ENCODE data around the gene CCL15. TPM values are rescaled to one million over a fixed set of nuclear protein-coding genes. Genes with fewer than 3 reads are reported as not detected.

CCL15 gene
- total and polyA plus RNA-seq, 2 of the 13 experiments (the other 11 are each of a cell fraction or from before 2014, with no cell fraction given), result 29.2 to 45.9 TPM

DNA sequence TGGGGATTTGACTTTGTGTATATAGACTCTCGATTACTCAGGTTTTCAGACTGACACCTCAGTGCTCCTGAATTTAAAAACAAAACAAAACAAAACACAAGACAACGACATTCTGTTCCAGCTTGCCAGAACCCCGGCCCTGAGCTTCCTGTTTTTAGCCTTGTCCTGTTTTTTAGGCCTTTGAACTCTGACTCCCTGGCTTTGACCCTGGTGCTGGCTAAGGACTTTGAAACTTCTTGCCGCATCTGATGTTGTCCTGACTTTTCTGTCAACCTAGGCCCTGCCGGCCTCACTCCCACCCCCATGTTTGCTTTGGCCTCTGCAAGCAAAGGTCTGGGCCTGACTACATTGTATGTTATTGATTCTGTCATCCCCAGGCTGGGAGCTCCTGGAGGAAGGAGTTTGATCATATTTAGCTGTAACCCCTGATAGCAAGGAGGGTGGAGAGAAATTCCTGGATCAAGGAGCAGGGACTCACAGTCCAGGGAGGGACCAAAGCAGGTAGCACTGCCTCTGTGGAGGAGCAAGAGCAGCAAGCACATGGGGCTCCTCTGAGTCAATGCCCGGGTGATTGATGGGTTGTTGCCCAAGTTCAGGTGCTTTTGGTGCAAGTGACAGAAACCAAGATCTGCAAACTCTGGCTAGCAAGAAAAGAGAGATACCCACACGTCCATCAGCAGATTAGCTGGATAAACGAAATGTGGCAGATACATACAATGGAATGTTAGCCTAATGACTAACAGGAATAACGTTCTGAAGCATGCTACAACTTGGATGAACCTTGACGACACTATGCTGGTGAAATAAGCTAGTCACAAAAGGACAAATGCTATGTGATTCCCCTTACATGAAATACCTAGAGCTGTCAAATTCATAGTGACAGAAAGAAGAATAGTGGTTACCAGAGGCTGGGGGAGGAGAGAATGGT, 27.8 kb downstream of the CCL15 start (continued):
- TF ChIP-seq, protein P1, sequence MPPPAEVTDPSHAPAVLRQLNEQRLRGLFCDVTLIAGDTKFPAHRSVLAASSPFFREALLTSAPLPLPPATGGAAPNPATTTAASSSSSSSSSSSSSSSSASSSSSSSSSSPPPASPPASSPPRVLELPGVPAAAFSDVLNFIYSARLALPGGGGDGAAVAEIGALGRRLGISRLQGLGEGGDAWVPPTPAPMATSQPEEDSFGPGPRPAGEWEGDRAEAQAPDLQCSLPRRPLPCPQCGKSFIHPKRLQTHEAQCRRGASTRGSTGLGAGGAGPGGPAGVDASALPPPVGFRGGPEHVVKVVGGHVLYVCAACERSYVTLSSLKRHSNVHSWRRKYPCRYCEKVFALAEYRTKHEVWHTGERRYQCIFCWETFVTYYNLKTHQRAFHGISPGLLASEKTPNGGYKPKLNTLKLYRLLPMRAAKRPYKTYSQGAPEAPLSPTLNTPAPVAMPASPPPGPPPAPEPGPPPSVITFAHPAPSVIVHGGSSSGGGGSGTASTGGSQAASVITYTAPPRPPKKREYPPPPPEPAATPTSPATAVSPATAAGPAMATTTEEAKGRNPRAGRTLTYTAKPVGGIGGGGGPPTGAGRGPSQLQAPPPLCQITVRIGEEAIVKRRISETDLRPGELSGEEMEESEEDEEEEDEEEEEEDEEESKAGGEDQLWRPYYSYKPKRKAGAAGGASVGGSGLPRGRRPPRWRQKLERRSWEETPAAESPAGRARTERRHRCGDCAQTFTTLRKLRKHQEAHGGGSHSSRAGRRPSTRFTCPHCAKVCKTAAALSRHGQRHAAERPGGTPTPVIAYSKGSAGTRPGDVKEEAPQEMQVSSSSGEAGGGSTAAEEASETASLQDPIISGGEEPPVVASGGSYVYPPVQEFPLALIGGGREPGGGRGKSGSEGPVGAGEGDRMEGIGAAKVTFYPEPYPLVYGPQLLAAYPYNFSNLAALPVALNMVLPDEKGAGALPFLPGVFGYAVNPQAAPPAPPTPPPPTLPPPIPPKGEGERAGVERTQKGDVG (CRISPR knock-in tag; IDR thresholded peaks at IDR 0.05; ENCODE audit: borderline replicate concordance), result peak; percentile 79; the same call in 1 of the 2 replicates
- TF ChIP-seq ZNF552 (CRISPR knock-in tag; IDR thresholded peaks at IDR 0.05; ENCODE audit: borderline replicate concordance), result 0 out of 2 replicates have a peak, but pooled peaks have one; percentile 67
- TF ChIP-seq, protein P2, sequence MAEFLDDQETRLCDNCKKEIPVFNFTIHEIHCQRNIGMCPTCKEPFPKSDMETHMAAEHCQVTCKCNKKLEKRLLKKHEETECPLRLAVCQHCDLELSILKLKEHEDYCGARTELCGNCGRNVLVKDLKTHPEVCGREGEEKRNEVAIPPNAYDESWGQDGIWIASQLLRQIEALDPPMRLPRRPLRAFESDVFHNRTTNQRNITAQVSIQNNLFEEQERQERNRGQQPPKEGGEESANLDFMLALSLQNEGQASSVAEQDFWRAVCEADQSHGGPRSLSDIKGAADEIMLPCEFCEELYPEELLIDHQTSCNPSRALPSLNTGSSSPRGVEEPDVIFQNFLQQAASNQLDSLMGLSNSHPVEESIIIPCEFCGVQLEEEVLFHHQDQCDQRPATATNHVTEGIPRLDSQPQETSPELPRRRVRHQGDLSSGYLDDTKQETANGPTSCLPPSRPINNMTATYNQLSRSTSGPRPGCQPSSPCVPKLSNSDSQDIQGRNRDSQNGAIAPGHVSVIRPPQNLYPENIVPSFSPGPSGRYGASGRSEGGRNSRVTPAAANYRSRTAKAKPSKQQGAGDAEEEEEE (CRISPR knock-in tag; IDR thresholded peaks at IDR 0.05; ENCODE audit: borderline replicate concordance), result no peak
- peak; percentile 83 for TF ChIP-seq ARNT2 (CRISPR knock-in tag; IDR thresholded peaks at IDR 0.05; ENCODE audit: low read depth)
- TF ChIP-seq, protein P3, sequence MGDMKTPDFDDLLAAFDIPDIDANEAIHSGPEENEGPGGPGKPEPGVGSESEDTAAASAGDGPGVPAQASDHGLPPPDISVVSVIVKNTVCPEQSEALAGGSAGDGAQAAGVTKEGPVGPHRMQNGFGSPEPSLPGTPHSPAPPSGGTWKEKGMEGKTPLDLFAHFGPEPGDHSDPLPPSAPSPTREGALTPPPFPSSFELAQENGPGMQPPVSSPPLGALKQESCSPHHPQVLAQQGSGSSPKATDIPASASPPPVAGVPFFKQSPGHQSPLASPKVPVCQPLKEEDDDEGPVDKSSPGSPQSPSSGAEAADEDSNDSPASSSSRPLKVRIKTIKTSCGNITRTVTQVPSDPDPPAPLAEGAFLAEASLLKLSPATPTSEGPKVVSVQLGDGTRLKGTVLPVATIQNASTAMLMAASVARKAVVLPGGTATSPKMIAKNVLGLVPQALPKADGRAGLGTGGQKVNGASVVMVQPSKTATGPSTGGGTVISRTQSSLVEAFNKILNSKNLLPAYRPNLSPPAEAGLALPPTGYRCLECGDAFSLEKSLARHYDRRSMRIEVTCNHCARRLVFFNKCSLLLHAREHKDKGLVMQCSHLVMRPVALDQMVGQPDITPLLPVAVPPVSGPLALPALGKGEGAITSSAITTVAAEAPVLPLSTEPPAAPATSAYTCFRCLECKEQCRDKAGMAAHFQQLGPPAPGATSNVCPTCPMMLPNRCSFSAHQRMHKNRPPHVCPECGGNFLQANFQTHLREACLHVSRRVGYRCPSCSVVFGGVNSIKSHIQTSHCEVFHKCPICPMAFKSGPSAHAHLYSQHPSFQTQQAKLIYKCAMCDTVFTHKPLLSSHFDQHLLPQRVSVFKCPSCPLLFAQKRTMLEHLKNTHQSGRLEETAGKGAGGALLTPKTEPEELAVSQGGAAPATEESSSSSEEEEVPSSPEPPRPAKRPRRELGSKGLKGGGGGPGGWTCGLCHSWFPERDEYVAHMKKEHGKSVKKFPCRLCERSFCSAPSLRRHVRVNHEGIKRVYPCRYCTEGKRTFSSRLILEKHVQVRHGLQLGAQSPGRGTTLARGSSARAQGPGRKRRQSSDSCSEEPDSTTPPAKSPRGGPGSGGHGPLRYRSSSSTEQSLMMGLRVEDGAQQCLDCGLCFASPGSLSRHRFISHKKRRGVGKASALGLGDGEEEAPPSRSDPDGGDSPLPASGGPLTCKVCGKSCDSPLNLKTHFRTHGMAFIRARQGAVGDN (CRISPR knock-in tag; IDR thresholded peaks at IDR 0.05), result peak; percentile 43; the same call in 1 of the 2 replicates
- TF ChIP-seq, protein P4, sequence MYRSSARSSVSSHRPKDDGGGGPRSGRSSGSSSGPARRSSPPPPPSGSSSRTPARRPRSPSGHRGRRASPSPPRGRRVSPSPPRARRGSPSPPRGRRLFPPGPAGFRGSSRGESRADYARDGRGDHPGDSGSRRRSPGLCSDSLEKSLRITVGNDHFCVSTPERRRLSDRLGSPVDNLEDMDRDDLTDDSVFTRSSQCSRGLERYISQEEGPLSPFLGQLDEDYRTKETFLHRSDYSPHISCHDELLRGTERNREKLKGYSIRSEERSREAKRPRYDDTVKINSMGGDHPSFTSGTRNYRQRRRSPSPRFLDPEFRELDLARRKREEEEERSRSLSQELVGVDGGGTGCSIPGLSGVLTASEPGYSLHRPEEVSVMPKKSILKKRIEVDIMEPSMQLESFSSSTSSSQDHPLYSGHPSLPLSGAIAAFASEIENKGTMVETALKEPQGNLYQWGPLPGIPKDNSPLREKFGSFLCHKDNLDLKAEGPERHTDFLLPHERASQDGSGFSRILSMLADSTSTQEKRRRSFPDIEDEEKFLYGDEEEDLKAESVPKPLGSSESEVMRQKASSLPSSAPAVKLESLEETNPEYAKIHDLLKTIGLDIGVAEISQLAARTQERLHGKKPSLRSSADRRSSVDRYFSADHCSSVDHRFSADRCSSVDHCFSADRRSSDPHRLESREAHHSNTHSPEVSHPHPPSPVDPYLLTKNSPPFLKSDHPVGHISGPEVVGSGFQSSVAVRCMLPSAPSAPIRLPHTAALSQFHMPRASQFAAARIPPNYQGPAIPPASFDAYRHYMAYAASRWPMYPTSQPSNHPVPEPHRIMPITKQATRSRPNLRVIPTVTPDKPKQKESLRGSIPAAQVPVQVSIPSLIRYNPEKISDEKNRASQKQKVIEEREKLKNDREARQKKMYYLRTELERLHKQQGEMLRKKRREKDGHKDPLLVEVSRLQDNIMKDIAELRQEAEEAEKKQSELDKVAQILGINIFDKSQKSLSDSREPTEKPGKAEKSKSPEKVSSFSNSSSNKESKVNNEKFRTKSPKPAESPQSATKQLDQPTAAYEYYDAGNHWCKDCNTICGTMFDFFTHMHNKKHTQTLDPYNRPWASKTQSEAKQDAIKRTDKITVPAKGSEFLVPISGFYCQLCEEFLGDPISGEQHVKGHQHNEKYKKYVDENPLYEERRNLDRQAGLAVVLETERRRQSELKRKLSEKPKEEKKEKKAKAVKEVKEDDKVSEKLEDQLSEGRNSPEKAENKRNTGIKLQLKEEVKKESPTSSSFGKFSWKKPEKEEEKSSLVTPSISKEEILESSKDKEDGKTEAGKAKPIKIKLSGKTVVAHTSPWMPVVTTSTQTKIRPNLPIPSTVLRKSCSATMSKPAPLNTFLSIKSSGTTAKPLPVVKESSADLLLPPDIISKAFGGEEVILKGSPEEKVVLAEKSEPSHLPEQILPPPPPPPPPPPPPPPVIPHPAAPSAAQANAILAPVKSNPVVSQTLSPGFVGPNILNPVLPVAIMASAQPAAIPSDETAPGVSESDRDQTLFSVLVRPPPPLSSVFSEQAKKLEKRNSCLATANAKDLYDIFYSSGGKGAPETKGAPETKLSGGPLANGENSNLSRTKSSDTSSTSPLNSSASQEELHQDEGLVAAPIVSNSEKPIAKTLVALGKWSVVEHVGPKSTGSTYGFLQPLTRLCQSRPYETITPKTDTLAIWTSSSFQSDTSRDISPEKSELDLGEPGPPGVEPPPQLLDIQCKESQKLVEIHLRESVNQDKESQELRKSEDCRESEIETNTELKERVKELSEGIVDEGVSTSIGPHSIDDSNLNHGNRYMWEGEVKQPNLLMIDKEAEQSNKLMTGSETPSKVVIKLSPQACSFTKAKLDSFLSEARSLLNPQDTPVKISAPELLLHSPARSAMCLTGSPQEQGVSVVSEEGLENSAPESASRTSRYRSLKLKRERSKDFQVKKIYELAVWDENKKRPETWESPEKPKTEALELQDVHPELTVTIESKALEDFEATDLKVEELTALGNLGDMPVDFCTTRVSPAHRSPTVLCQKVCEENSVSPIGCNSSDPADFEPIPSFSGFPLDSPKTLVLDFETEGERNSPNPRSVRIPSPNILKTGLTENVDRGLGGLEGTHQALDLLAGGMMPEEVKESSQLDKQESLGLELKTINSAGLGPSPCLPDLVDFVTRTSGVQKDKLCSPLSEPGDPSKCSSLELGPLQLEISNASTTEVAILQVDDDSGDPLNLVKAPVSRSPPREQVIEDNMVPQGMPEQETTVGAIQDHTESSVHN (CRISPR knock-in tag; IDR thresholded peaks at IDR 0.05), result no peak; the same call in 1 of the 2 replicates
- TF ChIP-seq, protein P5, sequence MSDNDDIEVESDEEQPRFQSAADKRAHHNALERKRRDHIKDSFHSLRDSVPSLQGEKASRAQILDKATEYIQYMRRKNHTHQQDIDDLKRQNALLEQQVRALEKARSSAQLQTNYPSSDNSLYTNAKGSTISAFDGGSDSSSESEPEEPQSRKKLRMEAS (IDR thresholded peaks at IDR 0.05), result peak; percentile 70
